HG03460 (cell line): Measurements from ENCODE around the gene IFT52.

Experiments used
- ATAC-seq: cut with Tn5 transposase; IDR thresholded peaks from one replicate; pipeline ENCODE4 v1.9.1; 2021; ENCODE audit not compliant: unreplicated experiment

IFT52 gene

GRCh38 chr20:43686820-43687219 lies 96.1 kb downstream of the IFT52 start:
- ATAC-seq = no peak

DNA sequence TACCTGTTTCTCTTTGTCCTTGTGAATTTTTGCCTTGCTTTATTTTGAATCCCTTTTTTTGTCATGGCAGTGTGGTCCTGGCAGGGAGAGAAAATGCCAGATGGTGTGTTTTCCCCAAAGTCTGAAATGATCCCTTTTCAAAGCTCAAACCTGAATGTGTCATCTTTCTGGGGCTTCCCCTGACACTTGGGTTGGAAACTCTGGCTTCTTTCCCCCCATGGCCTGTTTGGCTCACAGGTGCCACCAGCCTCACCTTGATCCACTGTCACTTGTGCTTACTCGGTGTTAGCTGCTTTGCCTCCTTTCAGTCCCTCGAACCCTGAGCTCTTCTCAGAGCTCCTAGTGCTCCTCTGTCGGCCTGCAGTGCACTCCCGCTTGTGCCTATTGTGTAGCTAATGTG lies 98.4 kb downstream of the IFT52 start:
- no peak for ATAC-seq

GRCh38 chr20:43690943-43691598 lies 100.3 kb downstream of the IFT52 start:
- no peak for ATAC-seq

DNA sequence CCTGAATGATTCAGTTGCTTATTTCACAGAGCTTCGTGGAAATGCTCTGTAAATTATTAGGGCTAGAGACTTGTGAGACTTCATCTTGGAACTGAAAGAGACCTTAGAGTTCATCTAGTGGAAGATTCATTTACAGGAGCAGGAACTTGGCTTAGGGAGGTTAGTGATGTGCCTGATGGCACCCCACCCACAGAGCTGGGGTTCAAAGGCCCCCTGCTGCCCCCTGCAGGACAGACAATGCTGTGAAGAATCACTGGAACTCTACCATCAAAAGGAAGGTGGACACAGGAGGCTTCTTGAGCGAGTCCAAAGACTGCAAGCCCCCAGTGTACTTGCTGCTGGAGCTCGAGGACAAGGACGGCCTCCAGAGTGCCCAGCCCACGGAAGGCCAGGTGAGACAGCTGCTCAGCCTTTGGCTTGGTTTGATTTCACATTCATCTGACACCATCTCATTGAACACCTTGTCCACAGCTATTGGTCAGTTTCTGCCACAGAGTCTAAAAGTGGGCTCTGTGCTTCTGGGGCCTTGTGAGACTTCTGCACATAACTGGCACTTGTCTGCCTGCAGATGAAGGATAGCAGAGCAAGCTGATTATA lies 101.3 kb downstream of the IFT52 start:
- no peak for ATAC-seq

DNA sequence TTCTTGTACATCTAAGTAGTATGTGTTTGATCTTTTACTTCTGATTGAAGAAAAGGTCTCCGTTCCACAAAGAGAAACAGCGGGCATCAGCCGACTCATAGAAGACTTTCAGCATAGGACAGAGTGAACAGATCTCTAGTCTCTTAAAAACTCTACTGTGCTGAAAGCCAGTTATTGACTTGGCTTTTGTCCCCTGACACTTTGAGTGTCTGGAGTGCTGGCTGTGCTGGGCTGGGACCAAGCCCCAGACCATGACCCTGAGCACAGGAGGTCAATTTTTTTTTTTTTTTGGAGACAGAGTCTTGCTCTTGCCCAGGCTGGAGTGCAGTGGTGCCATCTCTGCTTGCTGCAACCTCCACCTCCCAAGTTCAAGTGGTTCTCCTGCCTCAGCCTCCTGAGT lies 104.0 kb downstream of the IFT52 start:
- ATAC-seq = no peak

DNA sequence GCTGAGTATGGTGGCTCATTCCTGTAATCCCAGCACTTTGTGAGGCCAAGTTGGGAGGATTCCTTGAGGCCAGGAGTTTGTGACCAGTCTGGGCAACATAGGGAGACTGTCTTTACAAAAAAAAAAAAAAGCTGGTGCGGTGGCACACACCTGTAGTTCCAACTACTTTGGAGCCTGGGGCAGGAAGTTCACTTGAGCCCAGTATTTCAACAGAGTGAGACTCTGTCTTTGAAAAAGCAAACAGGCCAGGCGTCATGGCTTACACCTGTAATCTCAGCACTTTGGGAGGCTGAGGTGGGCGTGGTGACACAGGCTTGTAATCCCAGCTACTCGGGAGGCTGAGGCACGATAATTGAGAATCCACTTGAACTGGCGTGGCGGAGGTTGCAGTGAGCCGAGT lies 104.8 kb downstream of the IFT52 start:
- no peak for ATAC-seq
